DOHH2 (cell line): ENCODE data around the gene BCL2L13.

Experiments used
- CTCF ChIP-seq: fragments of 200-600 bp; sonication (generic); IDR thresholded peaks from one replicate; pipeline ENCODE4 v1.5.1; 2014; ENCODE audit warnings: antibody characterized with exemption, mild to moderate bottlenecking, low read depth, low read length; ENCODE audit not compliant: poor library complexity, severe bottlenecking
- EZH2phosphoT487 ChIP-seq: fragments of 200-600 bp; sonication (generic); IDR thresholded peaks from 2 replicates; pipeline ENCODE4 v1.6.1; 2017; ENCODE audit warnings: borderline replicate concordance, mild to moderate bottlenecking, antibody characterized with exemption, low read length, moderate library complexity, mixed read lengths

GRCh38 chr22:17706947-17707346 is 68.4 kb downstream of the BCL2L13 start:
- TF ChIP-seq EZH2phosphoT487 (no peak), CTCF (no peak)
